ENCODE results near the gene OTX2. TPM values are rescaled to one million over a fixed set of nuclear protein-coding genes. Genes with fewer than 3 reads are reported as not detected.

Gene OTX2
- not detected for total RNA-seq

GRCh38 chr14:56810147-56810719 is at the start of gene OTX2:
Gene OTX2, minus strand, starts transcription at chr14:56810479. Its CDS starts 5,023 bp downstream, at chr14:56805456.

Small RNA genes lying within 50 kb of the gene (small RNA-seq; reads per million reads assigned to genes)
- gene RN7SL461P: 0 reads per million in 2 donors
- gene RNU6-1204P: 0 reads per million in 2 donors

Other genes starting within 250 kb of the OTX2 start
- 10 to 100 TPM in 1 of 2 donors, 1 to 10 TPM in 1; 9.7 to 10.7 TPM for gene TMEM260, start 230.7 kb downstream of the OTX2 start, total RNA-seq